T-helper 1 cell (primary cell): Measurements from ENCODE around the gene DUSP14.
A peak's percentile ranks its signal among the peaks of the same experiment; 100 is the strongest.

ENCODE experiments used
- DNase-seq, 5 donors: peaks; one replicate each; pipeline ENCODE4 v3.0.0-alpha.2; 2012 to 2020

DUSP14 gene

GRCh38 chr17:37517881-37518280, 28.2 kb downstream of the DUSP14 start:
- DNase-seq: no peak

DNA sequence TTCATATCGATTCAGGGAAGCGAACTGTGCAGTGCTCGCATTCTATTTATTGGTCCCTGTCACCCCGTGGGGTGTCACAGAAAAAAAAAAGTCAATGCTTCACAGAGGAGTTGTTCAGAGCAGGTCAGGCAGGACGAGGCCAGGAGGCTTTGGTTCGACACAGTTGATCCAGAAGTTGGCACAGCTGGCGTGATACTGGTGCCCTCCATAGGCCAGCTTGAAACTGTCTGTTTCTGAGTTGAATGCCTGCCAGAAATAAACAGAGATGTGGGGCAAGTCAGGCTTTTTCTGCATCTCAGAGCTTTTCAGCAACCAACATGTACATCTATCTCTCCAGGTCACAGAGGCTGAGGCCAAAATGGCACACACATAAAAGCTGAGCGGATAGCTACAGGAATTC, 29.1 kb downstream of the DUSP14 start:
- DNase-seq: no peak

- DNase-seq: no peak
These were observed 29.7 kb downstream of the DUSP14 start for GRCh38 chr17:37519251-37519985.

DNA sequence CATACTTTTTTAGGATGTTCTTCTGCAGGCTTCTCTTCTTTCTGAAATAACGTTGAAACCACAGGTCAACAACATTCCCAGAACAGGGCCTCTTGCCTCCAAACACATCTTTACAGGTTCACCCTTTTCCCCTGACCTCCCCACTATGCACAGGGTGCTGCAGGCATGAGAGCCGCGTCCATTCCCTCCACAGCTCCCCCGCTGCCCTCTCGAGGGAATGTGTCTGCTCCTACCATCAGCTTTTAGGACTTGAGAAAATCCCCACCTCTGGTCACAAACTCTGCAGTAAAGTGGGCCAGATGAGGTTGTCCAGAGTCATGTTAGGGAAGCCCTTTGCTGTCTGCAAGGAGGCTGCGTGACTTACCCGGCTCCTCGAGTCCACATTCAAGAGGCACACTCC, 30.5 kb downstream of the DUSP14 start:
- no peak for DNase-seq

- no peak for DNase-seq
These were observed 32.1 kb downstream of the DUSP14 start for GRCh38 chr17:37521821-37522220.

DNA sequence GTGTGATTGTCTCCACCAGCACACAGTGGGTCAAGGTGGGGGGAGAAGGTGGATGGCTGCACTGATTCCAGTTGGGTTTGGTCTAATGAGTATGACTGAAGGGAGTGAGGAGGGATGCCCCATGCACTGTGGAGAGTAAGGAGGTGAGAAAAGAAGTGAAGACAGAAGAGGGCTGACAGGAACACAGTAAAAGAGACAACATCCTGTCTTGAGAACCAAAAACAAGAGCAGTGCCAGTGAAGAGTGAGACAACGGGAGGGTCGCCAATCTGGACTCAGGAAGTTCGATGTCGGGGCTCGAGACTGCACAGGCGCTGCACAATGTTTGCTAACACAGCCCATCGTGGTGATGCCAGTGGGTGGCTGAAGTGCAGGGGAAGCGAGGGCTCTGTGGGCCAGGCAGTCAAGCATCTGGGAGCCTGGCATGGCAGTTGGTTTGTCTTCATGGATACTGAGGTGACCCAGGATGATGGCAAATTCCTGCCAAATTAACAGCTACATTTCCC, 34.1 kb downstream of the DUSP14 start:
- DNase-seq: no peak

DNA sequence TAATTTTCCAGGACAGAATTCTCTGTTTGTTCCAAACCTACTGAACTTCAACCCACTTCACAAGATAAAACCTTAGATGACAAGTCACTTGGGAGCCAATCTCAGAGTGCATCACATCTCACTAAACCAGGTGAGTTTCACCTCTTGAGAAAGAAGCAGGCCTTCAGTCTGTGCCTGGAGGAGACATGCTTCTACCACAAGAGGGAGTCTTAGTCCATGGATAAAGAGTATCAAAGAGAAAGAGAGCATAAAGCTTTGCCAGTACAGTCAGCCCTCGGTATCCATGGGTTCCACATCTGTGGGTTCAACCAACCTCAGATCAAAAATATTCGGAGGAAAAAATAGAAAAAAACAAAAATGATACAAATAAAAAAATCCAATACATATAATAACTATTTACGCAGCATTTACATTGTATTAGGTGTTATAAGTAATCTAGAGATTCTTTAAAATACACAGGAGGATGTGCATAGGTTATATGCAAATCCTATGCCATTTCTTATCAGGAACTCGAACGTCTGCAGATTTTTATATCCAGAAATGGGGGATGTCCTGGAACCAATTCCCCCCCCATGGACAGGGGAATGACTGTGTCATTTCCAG, 37.7 kb downstream of the DUSP14 start:
- DNase-seq: peak in 2 of 5 donors; percentile 14 to 42

GRCh38 chr17:37530420-37530819, 40.7 kb downstream of the DUSP14 start:
- DNase-seq: no peak

DNA sequence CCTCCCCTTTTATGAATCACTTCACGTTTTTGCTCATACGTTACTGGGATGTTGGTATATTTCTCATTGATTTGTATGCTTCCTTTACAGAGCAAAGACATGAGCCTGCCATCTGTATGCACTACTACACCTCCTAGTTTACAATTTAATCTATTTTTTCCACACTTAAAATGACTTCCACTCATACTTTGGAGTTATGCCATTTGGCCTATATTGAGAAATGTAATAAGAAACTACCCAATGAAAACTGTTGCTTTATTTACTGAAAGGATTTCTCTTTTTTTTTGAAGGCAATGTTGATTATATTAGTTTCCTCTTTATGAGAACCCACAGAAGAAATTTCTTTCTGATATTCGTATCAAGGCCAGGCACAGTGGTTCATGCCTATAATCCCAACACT, 43.1 kb downstream of the DUSP14 start:
- no peak for DNase-seq

DNA sequence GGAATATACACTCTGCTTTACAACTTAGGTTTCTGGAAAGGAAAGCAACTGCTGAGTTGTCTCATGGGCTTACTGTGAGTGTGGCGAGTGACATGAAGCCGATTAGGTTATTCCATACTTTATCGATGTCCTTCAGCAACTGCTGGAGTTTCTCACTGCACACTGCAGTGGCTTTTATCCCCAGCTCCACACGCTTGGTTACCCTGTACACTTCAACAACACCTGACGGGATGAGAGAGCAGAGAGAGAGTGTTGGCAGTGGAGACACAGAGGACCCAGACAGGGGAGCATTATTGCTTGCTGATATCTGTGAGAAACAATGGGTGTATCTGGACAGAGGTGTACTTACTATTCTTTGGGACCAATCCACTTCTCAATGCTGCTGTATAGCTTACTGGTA, 46.2 kb downstream of the DUSP14 start:
- no peak for DNase-seq

DNA sequence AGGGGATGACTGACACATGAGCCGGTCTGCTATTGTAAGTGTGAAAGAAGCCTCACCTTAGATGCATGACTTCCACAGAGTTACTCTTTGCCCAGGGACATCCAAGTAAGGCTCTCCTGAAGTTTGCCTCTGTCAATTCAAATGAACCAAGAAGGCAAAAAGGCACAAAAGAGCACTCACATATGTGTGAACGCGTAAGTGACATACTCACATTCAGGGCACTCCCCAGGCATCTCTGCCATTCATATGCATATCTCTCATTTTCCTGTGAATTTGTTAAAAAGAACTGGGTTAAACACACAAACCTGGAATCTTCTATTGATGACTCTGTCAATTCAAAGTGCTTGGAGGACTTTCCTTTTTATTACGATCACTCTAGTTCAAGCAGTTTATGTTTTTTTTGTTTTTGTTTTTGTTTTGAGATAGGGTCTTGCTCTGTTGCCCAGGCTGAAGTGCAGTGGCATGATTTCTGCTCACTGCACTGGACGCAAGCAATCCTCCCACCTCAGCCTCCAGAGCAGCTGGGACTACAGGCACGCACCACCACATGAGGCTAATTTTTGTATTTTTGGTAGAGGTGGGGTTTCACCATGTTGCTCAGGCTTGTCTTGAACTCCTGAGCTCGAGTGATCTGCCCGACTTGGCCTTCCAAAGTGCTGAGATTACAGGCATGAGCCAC, 49.4 kb downstream of the DUSP14 start:
- DNase-seq: no peak

- DNase-seq: peak in 1 of 5 donors; percentile 7
These were observed 52.4 kb downstream of the DUSP14 start for GRCh38 chr17:37541880-37542660.

DNA sequence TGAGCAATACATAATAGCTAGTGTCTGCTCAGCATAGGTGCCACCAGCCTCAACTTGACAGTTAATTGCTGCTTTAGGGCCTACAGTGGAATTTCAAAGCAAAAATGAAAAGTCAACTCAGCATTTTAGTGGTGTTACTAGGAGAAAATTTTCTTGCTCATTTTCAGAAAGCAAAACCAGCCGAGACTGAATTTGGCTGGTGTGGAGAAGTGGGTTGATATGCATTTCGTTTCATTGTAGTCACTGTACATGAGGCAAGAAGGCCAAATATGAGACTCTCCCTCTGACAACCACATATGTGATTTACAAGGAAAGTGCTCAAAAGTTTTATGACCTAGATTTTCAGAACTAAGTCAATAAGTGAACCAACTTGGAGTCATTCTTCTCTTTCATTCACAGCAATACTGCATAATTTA, 54.0 kb downstream of the DUSP14 start:
- DNase-seq: no peak

GRCh38 chr17:37545486-37545885, 55.8 kb downstream of the DUSP14 start:
- DNase-seq: no peak

DNA sequence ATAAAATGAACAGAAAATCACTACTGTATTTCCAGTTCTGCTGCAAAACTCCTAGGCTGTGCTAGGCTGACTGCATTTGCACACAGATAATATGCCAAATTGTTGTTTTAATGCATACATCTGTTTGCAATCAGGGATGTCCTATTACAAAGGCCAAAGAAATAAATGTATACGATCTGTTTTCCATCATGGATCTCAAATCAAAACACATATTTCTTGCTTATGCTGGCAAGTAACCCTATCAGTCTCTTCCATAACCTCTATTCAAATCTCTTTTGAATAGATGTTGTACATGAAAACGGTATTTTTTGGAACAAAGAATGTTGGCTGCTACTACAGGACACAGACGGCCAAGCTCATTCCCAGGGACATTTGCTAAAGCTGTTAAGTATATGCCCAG, 56.6 kb downstream of the DUSP14 start:
- DNase-seq: no peak

DNA sequence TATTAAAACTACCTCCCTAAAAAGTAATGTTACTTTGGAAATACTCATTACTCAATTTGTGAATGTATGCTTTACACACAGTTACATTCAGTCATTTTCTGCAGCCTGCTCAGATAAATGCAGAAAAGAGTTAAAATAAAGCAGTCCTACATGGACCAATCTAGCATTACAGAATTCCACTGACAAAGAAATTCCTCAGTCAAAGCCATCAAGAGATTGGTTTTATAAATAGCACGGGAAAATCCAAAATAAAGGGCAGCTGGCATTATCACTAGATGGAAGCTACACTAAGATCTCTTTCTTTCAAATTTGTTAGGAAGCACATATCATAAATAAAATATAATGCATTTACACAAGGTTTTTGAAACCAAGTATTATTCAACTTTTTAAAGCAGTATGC, 58.3 kb downstream of the DUSP14 start:
- DNase-seq: no peak

DNA sequence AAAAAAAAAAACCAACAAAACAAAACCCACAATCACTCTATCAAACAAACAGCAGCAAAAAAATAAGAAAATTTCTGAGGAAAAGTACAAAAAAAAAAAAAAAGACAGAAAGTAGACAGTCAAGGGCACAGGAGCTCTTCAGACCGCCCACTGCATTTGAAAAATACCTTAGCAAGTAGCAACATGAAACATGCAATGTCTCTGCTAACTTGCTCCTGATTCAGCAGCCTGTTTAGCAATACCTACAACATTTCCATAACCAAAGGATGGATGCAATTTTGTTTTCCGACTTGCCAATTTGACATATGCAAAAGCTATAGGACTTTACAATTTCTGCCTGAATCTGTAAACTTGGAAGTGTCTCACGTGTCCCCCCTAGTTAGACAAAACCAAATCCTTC, 62.1 kb downstream of the DUSP14 start:
- no peak for DNase-seq

GRCh38 chr17:37553401-37553966, 63.8 kb downstream of the DUSP14 start:
- no peak for DNase-seq

DNA sequence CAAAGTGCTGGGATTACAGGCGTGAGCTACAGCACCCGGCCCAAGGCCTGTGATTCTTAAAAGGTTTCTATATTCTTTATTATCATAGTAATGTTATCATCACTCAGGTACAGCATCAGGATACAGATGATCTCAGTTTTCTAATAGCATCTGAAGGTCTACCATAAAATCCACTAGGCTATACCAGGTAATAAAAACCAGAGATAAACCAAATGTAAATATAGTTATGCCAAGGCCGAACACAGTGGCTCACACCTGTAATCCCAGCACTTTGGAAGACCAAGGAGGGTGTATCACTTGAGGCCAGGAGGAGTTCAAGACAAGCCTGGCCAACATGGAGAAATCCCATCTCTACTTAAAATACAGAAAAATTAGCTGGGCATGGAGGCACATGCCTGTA, 65.7 kb downstream of the DUSP14 start:
- DNase-seq: no peak

DNA sequence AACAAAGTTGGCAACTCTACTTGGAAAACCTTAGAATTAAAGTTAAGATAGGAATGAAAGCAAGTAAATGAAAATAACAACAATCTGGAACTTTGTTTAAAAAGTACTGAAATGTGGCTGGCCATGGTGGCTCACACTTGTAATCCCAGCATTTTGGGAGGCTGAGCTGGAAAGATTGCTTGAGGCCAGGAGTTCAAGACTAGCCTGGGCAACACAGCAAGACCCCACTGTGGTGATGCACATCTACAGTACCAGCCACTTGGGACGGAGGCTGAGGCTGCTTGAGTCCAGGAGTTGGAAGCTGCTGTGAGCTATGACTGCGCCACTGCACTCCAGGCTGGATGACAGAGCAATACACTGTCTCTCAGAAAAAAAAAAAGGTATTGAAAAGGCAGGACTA, 67.8 kb downstream of the DUSP14 start:
- no peak for DNase-seq

GRCh38 chr17:37558299-37558698, 68.6 kb downstream of the DUSP14 start:
- no peak for DNase-seq

- no peak for DNase-seq
These were observed 72.5 kb downstream of the DUSP14 start for GRCh38 chr17:37562016-37562745.
